SKM-1 (cell line): Measurements from ENCODE around the gene HIVEP3.

Experiments used
- DNase-seq: peaks from one replicate; lab custom pipeline; 2025; ENCODE audit not compliant: unreplicated experiment; lab: John Stamatoyannopoulos, UW

The HIVEP3 gene

DNA sequence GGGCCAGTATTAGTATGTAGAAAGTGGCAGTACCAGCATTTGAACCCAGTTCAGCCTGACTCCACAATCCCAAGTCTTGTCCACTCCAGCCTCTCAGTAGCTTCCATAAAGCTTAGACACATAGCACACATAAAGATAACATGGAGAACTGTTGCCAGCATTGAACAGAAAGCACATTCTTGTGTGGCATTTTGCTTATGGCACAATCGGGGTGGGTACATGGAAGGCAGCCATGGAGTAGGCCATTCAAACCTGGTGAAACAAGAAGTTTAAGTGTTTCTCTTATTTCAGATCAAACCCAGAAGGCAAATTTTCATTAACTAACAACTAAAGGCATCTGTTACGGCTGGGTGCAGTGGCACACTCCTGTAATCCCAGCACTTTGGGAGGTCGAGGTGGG is 102.7 kb downstream of the HIVEP3 start:
- DNase-seq: no peak

DNA sequence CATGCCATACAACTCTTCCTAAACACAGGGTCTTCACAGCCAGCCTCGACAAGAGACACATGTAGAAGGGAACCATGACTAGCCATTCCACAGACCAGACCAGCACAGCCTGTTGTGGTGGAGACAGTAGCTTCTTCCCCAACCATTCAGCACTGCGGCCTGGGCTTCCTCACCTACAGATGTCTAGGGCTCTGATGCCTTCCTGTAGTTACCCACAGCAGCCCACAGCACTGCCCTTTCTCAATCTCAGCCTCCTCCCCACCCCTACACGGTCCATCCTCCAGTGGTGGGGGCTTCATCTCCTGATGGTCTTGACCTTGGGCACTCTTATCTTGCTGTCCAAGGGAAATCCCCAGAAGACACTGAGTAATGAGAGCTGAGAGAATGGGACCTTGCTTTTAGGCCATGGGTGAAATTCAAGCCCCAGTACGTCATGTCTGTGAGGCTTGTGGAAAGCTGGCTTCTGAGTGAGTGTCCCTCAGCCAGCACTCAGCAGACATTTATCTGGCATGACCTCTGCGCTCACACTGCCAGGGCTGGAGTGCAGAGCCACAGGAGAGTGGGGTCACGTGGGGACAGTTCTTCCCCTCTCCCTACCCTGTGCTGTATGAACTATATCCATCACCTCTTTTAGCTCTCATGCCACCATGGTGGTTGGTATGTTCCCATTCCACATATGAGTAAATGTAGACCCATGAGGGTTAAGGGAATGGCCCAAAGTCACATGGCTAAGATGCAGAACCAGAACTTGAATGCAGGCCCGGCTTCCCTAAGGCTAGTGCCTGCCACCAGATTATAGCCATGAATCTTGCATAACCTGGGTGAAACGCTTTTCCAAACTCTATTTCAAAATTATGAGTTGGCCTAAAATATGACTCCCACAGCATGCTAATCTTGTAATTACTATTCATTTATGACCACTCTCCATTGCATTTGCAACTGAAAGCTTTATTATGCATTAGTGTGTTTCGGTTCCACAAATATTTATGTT is 104.7 kb downstream of the HIVEP3 start:
- DNase-seq: no peak

GRCh38 chr1:41813226-41813625 is 105.5 kb downstream of the HIVEP3 start:
- no peak for DNase-seq

DNA sequence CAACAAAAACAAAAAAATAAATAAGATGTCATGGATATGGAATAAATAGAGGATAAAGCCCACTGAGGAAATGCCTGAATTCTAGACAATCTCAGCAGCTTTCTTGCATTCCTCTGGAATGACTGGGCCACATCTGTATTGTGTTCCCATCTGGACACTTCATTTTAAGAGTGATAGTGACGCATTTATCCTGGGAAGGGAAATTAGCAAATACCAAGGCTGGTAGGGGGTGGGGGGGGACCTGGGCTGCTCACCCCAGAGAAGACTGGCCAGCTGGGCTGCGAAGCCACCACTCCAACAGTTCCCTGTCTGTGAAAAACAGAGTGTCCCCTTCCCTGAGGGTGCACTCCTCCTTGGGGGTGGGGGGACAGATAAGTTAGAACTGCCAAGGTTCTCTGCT is 106.3 kb downstream of the HIVEP3 start:
- DNase-seq: no peak

DNA sequence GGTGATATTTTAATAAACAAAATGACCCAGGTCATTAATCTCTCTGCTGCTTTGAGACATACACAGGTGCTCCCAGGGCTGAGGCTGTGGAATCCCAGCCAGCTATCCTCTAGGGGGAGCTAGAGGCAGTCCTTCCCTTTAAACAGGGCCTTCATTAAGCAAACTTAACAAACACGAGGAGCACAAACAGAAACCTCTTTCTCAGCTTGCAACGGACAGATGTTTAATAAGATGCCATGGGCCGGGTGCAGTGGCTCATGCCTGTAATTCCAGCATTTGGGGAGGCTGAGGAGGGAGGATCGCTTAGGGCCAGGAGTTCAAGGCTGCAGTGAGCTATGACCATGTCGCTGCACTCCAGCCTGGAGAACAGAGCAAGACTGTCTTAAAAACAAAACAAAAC is 106.7 kb downstream of the HIVEP3 start:
- peak; percentile 31 for DNase-seq

GRCh38 chr1:41811051-41811795 is 107.5 kb downstream of the HIVEP3 start:
- peak; percentile 13 for DNase-seq

DNA sequence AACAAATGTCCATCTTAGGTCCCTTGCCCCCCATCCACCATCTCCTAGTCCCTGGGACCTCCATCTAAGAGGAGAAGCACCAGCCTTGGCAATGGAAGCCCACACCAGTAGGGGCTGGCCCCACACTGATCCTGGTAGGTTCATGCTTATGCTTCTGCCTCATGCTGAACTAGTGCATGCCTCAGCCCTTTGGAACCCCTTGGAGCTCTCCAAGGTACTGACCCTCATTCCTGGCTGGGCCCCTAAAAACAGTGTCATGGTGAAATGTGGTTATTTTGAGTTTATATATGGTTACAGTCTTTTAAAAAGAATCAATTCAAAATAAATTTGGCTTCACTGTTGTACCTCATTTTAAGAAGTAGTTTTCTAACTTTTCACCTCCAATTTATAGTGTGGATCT is 108.3 kb downstream of the HIVEP3 start:
- no peak for DNase-seq

DNA sequence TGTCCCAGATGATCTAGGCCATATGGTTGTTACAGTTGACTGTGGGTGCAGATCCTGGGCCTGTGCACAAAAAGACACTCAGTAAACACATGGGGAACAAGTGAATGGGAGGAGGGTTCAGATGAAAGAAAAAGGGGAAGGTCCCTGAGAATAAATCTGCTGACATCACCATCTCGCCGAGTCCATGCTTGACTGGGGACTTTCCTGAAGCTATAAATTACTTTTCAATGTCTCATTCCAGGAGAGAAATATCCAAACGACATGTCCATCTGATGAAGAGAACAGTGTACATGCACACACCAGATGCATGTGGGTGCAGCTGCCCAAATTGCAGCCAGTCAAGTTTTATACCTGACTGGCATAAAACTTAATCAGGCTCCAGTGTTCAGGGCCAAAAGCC is 109.0 kb downstream of the HIVEP3 start:
- DNase-seq: no peak

GRCh38 chr1:41807390-41807789 is 111.3 kb downstream of the HIVEP3 start:
- DNase-seq: no peak

DNA sequence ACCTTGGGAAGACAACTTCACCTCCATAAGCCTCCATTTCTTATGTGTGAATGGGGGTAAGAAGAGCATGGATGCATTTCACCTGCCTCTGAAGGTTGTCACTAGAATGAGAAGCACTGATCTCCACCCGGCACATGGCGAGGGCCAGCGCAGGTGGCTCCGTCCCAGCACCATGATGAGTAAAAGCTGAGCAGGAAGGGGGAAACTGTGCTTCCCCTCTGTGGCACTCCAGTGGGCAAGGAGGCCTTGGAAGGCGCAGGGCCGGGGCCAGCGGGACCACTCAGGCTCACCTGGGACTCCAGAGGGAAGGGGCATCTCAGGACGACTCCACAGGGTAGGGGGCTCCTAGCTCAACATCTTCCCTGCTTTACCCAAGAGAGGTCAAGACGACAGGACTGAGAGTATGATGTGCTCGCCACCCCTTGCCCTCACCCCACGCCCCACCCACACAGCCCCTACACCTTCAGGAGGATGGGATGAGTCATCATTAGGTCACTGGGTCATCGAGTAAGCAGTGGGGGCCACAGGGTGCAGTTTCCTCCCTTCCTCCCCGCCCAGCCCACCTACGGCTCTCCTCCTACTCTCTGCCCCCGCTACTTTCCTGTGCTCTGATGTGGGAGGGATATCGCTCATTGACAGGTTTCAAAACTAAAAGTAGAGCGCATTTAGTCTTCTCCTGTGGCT is 112.1 kb downstream of the HIVEP3 start:
- DNase-seq: no peak

DNA sequence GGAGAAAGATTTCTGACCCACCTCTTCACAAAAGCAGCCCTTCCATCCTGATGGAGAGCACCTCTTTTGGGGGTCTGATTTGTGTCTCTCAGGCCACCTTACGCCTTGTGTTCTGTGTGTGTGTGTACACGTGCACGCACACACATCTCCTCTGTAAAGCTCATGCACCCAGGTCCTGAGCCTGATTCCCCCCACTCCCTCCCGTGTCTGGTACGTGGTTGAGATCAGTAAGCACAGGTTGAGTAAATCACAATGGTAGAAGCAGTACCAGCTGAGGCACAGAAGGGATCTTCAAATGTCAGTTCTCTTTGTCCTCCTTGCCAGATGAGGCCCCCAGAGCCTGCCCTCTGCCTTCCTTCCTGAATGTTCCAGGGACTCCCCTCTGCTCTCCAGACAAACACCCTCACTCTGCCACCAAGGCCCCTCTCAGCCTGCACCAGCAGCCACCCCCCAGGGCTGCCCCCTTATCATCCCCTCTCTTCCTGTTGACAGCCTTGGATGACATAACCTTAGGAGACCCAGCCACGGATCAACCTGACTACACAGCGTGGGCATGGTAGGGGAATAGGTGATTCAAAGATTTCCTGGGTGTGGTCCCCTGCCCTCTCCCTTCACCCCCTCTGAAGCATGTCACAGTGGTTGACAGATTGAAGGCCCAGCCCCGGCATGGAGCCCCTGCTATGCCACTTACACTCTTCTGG is 112.8 kb downstream of the HIVEP3 start:
- no peak for DNase-seq

DNA sequence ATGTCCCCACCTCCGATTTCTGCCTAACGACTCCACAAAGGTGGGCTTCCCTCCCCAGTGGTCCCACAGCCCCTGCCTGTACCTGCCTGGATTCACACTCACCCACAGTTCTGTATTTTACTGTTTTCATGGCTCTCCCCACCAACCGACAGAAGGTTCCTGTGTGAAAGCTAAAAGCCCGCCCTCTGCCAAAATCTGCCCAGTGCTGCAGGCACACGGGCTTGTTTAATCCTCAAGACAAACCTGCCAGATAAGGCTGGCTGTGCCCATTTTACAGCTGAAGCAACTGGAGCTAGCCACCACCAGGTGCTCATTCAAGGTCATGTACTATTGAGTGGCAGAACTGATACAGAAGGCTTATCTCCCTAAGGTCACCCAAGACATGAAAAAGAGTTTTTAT is 114.5 kb downstream of the HIVEP3 start:
- DNase-seq: no peak

- no peak for DNase-seq
These were observed 115.1 kb downstream of the HIVEP3 start for GRCh38 chr1:41803656-41804055.

DNA sequence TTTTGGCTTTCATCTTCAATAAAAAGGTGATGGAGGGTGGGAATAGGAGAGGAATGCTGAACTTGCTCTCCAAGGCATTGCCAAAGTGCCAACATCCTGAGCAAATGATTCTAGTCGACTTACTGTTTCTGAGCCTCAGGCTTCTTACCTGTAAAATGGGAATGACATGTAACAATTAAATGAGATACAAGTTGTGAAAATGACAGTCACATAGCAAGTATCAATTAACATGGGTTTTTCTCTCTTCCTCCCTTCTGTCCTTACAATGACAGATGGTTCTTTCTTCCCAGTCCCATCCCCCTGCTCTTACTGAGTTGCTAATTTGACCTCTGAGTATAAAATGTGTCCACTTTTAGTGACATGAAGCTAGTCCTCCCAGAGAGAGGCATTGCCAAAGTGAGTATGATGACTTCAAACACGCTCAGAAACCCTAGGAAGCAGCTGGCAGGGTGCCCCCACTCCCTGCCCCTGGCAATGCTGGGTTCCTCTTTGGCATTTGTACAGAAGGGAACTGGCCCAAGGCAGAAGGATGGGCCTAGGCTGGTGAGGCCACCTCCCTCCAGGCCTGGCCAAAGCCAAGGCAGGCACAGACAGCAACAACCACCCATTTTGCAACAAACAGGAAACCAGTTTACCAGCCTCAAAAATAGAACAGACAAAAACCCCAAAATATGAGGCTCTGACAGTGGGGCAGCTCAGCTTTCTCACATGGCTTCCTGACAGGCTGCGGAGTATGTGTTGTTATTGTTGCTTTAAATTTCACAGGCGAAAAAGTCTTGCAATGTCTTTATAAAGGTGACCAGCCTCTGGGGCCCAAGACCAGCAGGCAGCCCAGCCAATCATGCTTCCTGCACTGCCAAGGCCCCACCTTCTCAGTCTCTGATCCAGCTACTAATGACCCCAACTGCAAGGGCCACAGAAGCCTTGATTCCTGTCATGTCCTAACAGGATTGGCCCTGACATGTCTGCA is 115.9 kb downstream of the HIVEP3 start:
- peak; percentile 91 for DNase-seq

DNA sequence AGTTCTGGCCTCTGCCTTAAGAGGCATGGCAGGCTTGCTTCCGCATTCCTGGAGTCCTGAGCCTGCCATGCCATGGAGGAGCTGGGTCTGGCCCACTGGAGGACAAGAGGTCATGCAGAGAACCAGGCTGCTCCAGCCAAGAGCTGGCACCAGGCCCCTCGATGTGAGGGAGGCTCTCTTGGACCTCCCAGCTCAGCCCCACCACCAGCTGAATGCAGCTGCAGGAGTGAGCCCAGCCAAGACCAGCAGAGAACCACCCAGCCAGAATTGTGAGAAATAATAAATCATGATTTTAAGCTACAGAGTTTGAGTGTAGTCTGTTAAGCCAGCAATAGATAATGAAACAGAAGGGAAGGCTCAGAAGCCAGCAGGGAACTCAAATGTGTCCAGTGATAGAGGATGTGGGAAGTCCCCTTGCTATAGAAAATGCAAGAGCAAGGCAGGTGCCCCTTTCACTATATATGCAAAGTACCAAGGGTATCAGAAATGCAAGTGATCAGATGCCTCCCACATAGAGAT is 118.4 kb downstream of the HIVEP3 start:
- no peak for DNase-seq

DNA sequence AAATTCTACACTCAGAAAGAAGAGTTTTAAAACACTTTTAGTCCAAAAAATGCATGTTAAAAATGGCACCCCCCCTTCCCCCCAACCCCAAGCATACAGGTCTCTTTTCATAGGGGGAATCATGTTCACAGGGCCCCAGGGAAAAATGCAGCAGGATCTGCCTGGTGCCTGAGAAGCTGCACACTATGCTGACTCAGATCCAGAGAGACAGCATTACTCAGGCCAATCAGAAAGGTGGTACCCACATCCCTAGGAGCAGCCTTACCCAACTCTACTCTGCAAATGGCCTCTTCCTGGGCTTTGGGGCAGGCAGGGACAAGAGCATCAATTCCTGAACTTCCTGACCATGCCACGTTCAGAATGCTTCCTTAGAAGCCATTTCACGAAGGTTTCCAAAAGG is 119.0 kb downstream of the HIVEP3 start:
- no peak for DNase-seq

DNA sequence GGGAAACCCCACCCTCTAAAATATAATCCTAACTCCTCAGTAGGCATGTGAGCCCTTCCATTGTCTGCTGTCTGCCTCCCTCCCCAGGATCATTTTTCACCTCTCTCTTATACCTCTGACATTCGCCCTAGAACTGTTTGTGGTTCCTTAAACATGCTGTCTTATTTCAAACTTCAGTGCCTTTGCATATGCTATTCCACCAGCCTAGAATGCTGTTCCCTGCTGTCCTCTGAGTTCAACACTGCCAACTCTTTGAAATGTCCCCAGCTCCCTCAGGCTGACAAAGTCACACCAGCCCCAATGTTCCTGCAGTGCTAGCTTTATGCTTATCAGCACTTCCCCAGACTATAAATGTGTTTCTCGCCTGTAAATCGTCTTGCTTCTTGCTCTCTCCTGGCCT is 119.5 kb downstream of the HIVEP3 start:
- DNase-seq: no peak

DNA sequence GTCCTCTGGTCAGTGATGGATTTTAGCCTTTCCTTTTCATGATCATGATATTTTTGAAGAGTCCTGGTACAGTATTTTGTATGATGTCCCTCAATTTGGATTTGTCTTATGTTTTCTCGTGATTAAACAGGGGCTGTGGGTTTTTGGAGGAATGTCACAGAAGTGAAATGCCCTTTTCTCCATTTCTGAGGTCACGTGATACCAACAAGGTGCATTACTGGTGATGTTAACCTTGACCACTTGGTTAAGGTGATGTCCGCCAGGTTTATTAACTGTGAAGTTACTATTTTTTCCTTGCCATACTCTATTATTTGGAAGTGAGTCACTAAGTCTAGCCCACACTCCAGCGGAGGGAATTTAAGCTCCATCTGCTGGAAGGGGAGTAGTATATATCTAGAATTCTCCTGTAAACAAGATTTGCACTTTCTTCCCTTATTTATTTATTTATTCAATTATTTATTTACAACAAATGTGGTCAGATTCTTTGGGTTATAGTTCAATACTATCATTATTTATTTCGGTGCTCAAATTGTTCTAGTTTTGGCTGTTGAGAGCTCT is 123.4 kb downstream of the HIVEP3 start:
- DNase-seq: no peak

DNA sequence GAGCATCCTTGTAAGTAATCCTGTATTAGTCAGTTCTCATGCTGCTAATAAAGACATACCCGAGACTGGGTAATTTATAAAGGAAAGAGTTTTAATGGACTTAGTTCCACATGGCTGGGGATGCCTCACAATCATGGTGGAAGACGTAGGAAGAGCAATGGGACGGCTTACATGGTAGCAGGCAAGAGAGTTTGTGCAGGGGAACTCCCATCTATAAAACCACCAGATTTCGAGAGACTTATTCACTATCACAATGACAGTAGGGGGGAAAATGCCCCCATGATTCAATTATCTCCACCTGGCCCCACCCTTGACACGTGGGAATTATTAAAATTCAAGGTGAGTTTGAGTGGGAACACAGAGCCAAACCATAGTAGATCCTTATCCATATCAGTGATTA is 124.7 kb downstream of the HIVEP3 start:
- DNase-seq: no peak

DNA sequence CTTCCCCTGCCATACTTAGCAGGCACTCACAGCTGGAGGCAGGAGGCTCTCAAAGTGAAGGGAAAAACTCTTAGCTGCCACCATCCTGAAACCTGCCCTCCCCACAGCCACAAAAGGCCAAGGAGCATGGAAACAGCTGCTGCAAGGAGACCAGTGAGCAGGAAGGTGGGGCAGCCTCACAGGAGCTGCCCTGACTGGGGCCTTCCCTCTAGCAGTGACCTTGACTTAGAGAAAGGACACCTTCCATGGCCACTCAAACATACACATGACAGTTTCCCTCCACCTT is 126.3 kb downstream of the HIVEP3 start:
- DNase-seq: no peak
